ENCODE measurements around the gene STARD10. TPM values are rescaled to one million over a fixed set of nuclear protein-coding genes. Genes with fewer than 3 reads are reported as not detected.

The STARD10 gene
- total and polyA plus RNA-seq, 9 of the 15 experiments (the other 6 are each of a cell fraction or from before 2014, with no cell fraction given) = 0.15 to 52.9 (median 32.3) TPM

DNA sequence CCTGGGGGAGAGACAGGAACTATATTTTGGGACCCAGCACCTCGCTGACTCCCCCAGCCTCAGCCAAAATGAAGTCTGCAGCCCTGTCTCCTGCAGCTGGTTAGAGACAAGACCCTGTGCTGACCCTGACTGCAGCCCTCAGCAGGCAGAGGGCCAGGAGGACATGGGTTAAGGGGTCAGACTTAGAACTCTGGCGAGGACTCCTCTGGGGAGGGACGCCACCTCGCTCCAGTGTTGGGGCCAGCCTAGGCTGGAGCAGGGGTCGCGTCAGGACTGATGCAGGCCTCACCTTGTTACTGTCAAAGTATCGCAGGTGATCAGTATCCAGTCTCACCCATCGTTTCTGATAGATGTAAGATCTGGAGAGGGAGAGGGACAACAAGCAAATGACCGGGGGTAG, 82.7 kb downstream of the STARD10 start:
- in situ Hi-C loops (cut with MboI) (no loop called here), intact Hi-C loops (cut with micrococcal nuclease) (no loop called here)
- H3K4me2 ChIP-seq (ENCODE audit: insufficient read depth, low read length) = no peak overlapping the region
- no TSS peak for BruUV-seq (replicated peaks)
- WGBS (ENCODE audit: insufficient coverage, low coverage, missing lambda C conversion rate) = 92% methylated on average over 8 of the region's 9 CpGs
- H3K4me3 ChIP-seq = no peak overlapping the region
- ChIA-PET CTCF (ENCODE audit: low intra/inter-chr PET ratio) (no interaction called here), POLR2A (no interaction called here)
- H4K20me1 ChIP-seq (replicated peaks; ENCODE audit: control insufficient read depth, insufficient read depth, low read length) = no peaks in the 10 kb centered on the region
- peaks cover 72% of the 10 kb centered on the region; the same call in 1 of the 3 replicates for H3K36me3 ChIP-seq (ENCODE audit: control insufficient read depth, insufficient read depth, low read length)
- DNase-seq (ENCODE audit: extremely low read depth in 1 of 4, low spot score in 3 of 4) (no peak), FAIRE-seq (no peak), ATAC-seq (no peak)
- H3K4me1 ChIP-seq (replicated peaks in 1 of 2; ENCODE audit: control insufficient read depth in 2 of 2, insufficient read depth in 2 of 2, low read length in 2 of 2) = peaks cover 0 to 19% of the 10 kb centered on the region in 2 experiments; a peak in 2 of 5 replicates
- H3K27me3 ChIP-seq (ENCODE audit: control insufficient read depth in 2 of 2, insufficient read depth in 2 of 2, low read length in 2 of 2) = no peaks in the 10 kb centered on the region
- TF ChIP-seq ZNF274 (IDR thresholded peaks at IDR 0.05; ENCODE audit: borderline replicate concordance, low read depth, low read length) = no peak
- TF ChIP-seq, protein P1, sequence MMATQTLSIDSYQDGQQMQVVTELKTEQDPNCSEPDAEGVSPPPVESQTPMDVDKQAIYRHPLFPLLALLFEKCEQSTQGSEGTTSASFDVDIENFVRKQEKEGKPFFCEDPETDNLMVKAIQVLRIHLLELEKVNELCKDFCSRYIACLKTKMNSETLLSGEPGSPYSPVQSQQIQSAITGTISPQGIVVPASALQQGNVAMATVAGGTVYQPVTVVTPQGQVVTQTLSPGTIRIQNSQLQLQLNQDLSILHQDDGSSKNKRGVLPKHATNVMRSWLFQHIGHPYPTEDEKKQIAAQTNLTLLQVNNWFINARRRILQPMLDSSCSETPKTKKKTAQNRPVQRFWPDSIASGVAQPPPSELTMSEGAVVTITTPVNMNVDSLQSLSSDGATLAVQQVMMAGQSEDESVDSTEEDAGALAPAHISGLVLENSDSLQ (IDR thresholded peaks at IDR 0.05) = no peak
- no peak for TF ChIP-seq ADNP (tag; IDR thresholded peaks at IDR 0.05)
- no peak for TF ChIP-seq PHF20 (IDR thresholded peaks at IDR 0.05; ENCODE audit: partially characterized antibody)
- no peak for TF ChIP-seq HOXB6 (CRISPR knock-in tag; IDR thresholded peaks at IDR 0.05; ENCODE audit: borderline replicate concordance)
- no peak for TF ChIP-seq NBN (IDR thresholded peaks at IDR 0.05; ENCODE audit: low read depth)
- no peak for TF ChIP-seq U2AF1 (optimal IDR thresholded peaks at IDR 0.05; ENCODE audit: low read depth, low read length)
- no peak for TF ChIP-seq ARNT (IDR thresholded peaks at IDR 0.05)
- no peak for TF ChIP-seq ATF1 (CRISPR knock-in tag; IDR thresholded peaks at IDR 0.05)
- TF ChIP-seq ATF1 (tag; IDR thresholded peaks at IDR 0.05) = no peak
- no peak for TF ChIP-seq SNIP1 (IDR thresholded peaks at IDR 0.05; ENCODE audit: low read depth)
- no peak for TF ChIP-seq ZNF780A (CRISPR knock-in tag; IDR thresholded peaks at IDR 0.05)
- no peak for TF ChIP-seq ZNF431 (CRISPR knock-in tag; IDR thresholded peaks at IDR 0.05)
- TF ChIP-seq KAT2B (IDR thresholded peaks at IDR 0.05; ENCODE audit: low read depth, low read length) = no peak
- TF ChIP-seq, protein P2, sequence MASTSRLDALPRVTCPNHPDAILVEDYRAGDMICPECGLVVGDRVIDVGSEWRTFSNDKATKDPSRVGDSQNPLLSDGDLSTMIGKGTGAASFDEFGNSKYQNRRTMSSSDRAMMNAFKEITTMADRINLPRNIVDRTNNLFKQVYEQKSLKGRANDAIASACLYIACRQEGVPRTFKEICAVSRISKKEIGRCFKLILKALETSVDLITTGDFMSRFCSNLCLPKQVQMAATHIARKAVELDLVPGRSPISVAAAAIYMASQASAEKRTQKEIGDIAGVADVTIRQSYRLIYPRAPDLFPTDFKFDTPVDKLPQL (IDR thresholded peaks at IDR 0.05; ENCODE audit: extremely low read depth, insufficient read length) = no peak
- no peak for TF ChIP-seq ZNF280A (IDR thresholded peaks at IDR 0.05; ENCODE audit: low read depth, partially characterized antibody)
- H3K9me1 ChIP-seq (ENCODE audit: control insufficient read depth, insufficient read depth, low read length) = no peaks in the 10 kb centered on the region
- H3K27ac ChIP-seq (ENCODE audit: extremely low read depth, low read depth, low read length) = no peak overlapping the region
- H3K9me3 ChIP-seq (replicated peaks; ENCODE audit: control insufficient read depth, insufficient read depth, low read depth, low read length) = no peaks in the 10 kb centered on the region
- H3K9ac ChIP-seq (ENCODE audit: insufficient read depth in 1 of 2, low read depth in 2 of 2, low read length in 2 of 2) = no peak overlapping the region
- H2AFZ ChIP-seq (ENCODE audit: low read depth, low read length) = no peak overlapping the region
- no peaks in the 10 kb centered on the region for H3K79me2 ChIP-seq (ENCODE audit: control insufficient read depth, insufficient read depth, low read length)

Measured in K562 (cell line).